Measurements from ENCODE around the gene TICAM1. TPM values are rescaled to one million over a fixed set of nuclear protein-coding genes. Genes with fewer than 3 reads are reported as not detected.

The TICAM1 gene
- total RNA-seq, 4 donors from 2014 or later = 3.9 to 9.0 (median 4.9) TPM

GRCh38 chr19:4816202-4816949 lies 15.1 kb downstream of the TICAM1 start:
- TF ChIP-seq, protein P1, sequence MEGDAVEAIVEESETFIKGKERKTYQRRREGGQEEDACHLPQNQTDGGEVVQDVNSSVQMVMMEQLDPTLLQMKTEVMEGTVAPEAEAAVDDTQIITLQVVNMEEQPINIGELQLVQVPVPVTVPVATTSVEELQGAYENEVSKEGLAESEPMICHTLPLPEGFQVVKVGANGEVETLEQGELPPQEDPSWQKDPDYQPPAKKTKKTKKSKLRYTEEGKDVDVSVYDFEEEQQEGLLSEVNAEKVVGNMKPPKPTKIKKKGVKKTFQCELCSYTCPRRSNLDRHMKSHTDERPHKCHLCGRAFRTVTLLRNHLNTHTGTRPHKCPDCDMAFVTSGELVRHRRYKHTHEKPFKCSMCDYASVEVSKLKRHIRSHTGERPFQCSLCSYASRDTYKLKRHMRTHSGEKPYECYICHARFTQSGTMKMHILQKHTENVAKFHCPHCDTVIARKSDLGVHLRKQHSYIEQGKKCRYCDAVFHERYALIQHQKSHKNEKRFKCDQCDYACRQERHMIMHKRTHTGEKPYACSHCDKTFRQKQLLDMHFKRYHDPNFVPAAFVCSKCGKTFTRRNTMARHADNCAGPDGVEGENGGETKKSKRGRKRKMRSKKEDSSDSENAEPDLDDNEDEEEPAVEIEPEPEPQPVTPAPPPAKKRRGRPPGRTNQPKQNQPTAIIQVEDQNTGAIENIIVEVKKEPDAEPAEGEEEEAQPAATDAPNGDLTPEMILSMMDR (IDR thresholded peaks at IDR 0.05; ENCODE audit: low read depth) = no peak

- TF ChIP-seq, protein P1 (IDR thresholded peaks at IDR 0.05; ENCODE audit: low read depth) = no peak
Measured at GRCh38 chr19:4815426-4816201, 15.9 kb downstream of the TICAM1 start.

GRCh38 chr19:4814625-4815425 lies 16.7 kb downstream of the TICAM1 start:
- TF ChIP-seq, protein P1 (IDR thresholded peaks at IDR 0.05; ENCODE audit: low read depth) = no peak

- TF ChIP-seq, protein P1 (IDR thresholded peaks at IDR 0.05; ENCODE audit: low read depth) = no peak
Measured at GRCh38 chr19:4811328-4812131, 20.0 kb downstream of the TICAM1 start.

GRCh38 chr19:4807188-4807587 lies 24.3 kb downstream of the TICAM1 start:
- TF ChIP-seq, protein P1 (IDR thresholded peaks at IDR 0.05; ENCODE audit: low read depth) = no peak

DNA sequence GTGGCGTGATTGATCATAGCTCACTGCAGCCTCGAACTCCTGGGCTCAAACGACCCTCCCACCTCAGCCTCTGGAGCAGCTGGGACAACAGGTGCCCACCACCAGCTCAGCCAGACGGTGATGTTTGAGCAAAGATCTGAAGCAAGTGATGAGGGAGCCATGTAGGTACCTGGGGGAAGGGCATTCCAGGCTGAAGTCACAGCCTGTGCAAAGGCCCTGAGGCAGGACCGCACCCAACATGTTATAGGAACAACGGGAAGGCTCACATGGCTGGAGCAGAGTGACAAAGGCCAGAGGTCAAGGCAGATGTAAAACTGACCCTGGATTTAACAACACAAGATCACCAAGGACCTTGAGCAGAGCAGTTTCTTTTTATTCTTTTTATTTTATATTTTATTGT lies 25.1 kb downstream of the TICAM1 start:
- TF ChIP-seq, protein P1 (IDR thresholded peaks at IDR 0.05; ENCODE audit: low read depth) = no peak

Data from subcutaneous adipose tissue (tissue), 4 donors.